Measurements from ENCODE around the gene PATJ. TPM values are rescaled to one million over a fixed set of nuclear protein-coding genes. Genes with fewer than 3 reads are reported as not detected.
"Not testable (repeated sequence)": the region's sequence is repeated elsewhere in the genome, so short reads cannot be mapped to it uniquely, and the experiment has no call there.

PATJ gene
- total RNA-seq, 1 experiment from 2014 or later = 57.9 TPM

DNA sequence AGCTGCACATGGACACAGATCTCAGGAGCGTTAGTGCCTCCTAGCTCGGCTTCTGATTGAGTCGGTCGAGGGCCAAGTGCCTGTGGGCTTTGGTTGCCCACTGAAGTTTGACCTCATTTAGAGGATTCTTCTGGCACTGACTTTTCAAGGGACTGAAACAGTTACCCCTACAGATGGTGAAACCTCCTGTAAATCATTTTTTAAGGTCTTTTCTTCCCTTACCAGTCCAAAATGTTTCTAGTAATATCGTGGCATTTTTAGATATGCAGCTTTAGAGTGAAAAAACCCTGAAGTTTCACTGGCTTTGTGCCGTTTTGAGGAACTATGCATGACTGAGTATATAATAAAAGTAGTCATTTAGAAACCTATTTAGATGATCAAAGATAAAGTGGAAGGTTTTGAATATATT lies 417.7 kb downstream of the PATJ start (continued):
- TF ChIP-seq, protein P1, sequence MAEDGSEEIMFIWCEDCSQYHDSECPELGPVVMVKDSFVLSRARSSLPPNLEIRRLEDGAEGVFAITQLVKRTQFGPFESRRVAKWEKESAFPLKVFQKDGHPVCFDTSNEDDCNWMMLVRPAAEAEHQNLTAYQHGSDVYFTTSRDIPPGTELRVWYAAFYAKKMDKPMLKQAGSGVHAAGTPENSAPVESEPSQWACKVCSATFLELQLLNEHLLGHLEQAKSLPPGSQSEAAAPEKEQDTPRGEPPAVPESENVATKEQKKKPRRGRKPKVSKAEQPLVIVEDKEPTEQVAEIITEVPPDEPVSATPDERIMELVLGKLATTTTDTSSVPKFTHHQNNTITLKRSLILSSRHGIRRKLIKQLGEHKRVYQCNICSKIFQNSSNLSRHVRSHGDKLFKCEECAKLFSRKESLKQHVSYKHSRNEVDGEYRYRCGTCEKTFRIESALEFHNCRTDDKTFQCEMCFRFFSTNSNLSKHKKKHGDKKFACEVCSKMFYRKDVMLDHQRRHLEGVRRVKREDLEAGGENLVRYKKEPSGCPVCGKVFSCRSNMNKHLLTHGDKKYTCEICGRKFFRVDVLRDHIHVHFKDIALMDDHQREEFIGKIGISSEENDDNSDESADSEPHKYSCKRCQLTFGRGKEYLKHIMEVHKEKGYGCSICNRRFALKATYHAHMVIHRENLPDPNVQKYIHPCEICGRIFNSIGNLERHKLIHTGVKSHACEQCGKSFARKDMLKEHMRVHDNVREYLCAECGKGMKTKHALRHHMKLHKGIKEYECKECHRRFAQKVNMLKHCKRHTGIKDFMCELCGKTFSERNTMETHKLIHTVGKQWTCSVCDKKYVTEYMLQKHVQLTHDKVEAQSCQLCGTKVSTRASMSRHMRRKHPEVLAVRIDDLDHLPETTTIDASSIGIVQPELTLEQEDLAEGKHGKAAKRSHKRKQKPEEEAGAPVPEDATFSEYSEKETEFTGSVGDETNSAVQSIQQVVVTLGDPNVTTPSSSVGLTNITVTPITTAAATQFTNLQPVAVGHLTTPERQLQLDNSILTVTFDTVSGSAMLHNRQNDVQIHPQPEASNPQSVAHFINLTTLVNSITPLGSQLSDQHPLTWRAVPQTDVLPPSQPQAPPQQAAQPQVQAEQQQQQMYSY (CRISPR knock-in tag; IDR thresholded peaks at IDR 0.05) = no peak

DNA sequence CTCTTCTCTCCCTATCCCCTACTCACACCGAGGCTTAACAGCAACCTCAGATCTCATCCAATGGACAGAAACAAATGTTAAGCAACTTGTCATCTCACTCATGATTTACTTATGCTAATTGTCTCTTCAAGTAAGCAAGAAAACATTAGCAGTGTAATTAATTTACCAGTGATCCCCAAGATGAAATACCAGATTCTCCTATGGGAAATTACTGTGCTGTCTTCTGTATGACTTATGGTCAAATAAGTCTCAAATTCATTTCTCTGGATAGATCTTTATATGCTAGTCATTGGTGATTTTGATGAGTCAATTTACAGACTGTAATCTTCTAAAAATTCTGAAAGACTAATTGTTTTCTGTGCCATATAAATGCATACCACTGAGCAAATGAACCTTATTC lies 419.4 kb downstream of the PATJ start:
- ChIA-PET CTCF (no interaction called here), POLR2A (no interaction called here)
- Mint-ChIP-seq H3K9me3 (no peaks in the 10 kb centered on the region), H3K27me3 (ENCODE audit: low read depth) (no peaks in the 10 kb centered on the region), H3K4me1 (no peaks in the 10 kb centered on the region), H3K36me3 (peaks cover 3% of the 10 kb centered on the region), H3K27ac (no peak overlapping the region), H3K4me3 (no peak overlapping the region)
- ATAC-seq (no peak), DNase-seq (ENCODE audit: low spot score) (no peak)
- TF ChIP-seq NR3C1 (CRISPR knock-in tag; conservative IDR thresholded peaks at IDR 0.05; ENCODE audit: low read depth) (no peak), CBFB (CRISPR knock-in tag; IDR thresholded peaks at IDR 0.05; ENCODE audit: low read depth) (no peak), MXD4 (CRISPR knock-in tag; IDR thresholded peaks at IDR 0.05; ENCODE audit: borderline replicate concordance) (no peak), ESRRA (CRISPR knock-in tag; IDR thresholded peaks at IDR 0.05; ENCODE audit: borderline replicate concordance) (no peak), NFATC4 (CRISPR knock-in tag; IDR thresholded peaks at IDR 0.05) (no peak)
- TF ChIP-seq, protein P2, sequence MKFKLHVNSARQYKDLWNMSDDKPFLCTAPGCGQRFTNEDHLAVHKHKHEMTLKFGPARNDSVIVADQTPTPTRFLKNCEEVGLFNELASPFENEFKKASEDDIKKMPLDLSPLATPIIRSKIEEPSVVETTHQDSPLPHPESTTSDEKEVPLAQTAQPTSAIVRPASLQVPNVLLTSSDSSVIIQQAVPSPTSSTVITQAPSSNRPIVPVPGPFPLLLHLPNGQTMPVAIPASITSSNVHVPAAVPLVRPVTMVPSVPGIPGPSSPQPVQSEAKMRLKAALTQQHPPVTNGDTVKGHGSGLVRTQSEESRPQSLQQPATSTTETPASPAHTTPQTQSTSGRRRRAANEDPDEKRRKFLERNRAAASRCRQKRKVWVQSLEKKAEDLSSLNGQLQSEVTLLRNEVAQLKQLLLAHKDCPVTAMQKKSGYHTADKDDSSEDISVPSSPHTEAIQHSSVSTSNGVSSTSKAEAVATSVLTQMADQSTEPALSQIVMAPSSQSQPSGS (CRISPR knock-in tag; IDR thresholded peaks at IDR 0.05; ENCODE audit: borderline replicate concordance, low read depth) = no peak
- TF ChIP-seq, protein P3, sequence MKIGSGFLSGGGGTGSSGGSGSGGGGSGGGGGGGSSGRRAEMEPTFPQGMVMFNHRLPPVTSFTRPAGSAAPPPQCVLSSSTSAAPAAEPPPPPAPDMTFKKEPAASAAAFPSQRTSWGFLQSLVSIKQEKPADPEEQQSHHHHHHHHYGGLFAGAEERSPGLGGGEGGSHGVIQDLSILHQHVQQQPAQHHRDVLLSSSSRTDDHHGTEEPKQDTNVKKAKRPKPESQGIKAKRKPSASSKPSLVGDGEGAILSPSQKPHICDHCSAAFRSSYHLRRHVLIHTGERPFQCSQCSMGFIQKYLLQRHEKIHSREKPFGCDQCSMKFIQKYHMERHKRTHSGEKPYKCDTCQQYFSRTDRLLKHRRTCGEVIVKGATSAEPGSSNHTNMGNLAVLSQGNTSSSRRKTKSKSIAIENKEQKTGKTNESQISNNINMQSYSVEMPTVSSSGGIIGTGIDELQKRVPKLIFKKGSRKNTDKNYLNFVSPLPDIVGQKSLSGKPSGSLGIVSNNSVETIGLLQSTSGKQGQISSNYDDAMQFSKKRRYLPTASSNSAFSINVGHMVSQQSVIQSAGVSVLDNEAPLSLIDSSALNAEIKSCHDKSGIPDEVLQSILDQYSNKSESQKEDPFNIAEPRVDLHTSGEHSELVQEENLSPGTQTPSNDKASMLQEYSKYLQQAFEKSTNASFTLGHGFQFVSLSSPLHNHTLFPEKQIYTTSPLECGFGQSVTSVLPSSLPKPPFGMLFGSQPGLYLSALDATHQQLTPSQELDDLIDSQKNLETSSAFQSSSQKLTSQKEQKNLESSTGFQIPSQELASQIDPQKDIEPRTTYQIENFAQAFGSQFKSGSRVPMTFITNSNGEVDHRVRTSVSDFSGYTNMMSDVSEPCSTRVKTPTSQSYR (CRISPR knock-in tag; IDR thresholded peaks at IDR 0.05) = no peak
- TF ChIP-seq, protein P4, sequence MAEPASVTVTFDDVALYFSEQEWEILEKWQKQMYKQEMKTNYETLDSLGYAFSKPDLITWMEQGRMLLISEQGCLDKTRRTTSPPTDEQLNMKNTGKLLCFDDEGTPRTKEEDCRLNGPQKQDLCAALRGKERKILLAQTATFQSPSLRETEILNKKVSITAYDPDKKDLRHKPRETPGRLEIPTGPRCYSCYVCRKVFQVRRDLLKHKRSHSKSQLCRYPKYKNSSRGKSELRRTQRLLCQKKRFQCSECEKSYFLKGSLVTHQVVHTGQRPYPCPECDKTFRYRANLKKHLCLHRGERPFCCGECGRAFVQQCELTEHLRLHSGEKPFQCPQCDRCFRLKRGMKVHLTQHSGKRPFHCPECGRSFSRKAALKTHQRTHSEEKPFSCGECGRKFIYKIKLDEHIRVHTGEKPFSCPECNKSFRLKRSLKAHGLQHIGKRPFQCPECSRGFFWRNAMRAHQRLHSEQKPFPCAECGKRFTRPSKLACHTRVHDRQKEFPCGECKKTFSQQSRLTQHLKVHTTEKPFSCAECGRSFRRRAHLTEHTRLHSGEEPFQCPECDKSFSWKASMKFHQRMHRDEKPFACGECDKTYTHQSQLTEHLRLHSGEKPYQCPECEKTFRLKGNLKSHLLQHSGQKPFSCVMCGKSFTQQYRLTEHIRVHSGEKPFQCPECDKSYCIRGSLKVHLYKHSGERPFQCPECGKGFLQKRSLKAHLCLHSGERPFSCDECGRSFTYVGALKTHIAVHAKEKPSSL (CRISPR knock-in tag; conservative IDR thresholded peaks at IDR 0.05) = no peak
- TF ChIP-seq, protein P5, sequence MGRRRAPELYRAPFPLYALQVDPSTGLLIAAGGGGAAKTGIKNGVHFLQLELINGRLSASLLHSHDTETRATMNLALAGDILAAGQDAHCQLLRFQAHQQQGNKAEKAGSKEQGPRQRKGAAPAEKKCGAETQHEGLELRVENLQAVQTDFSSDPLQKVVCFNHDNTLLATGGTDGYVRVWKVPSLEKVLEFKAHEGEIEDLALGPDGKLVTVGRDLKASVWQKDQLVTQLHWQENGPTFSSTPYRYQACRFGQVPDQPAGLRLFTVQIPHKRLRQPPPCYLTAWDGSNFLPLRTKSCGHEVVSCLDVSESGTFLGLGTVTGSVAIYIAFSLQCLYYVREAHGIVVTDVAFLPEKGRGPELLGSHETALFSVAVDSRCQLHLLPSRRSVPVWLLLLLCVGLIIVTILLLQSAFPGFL (CRISPR knock-in tag; IDR thresholded peaks at IDR 0.05; ENCODE audit: borderline replicate concordance) = no peak

DNA sequence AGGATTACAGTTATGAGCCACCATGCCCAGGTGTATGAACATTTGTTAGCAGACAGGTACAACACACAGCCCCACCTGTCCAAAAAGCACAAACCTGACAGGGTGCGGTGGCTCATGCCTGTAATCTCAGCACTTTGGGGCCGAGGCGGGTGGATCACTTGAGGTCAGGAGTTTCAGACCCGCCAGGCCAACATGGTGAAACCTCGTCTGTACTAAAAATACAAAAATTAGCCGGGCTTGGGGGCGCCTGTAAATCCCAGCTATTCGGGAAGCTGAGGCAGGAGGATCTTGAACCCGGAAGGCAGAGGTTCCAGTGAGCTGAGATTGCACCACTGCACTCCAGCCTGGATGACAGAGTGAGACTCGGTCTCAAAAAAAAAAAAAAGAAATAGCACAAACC lies 428.1 kb downstream of the PATJ start:
- POLR2A ChIA-PET; H3K27me3 Mint-ChIP-seq (ENCODE audit: low read depth); H3K27ac Mint-ChIP-seq: not testable (repeated sequence)

More for the DNA sequence above, 428.1 kb downstream of the PATJ start:
- H3K9me3 Mint-ChIP-seq; DNase-seq (ENCODE audit: low spot score); H3K36me3 Mint-ChIP-seq; H3K4me3 Mint-ChIP-seq; ATAC-seq: not testable (repeated sequence)
- H3K4me1 Mint-ChIP-seq = peaks cover 20% of the 10 kb centered on the region
- CTCF ChIA-PET = interaction anchor here (1.0 to 1.5 kb wide), 2 partner anchors 11 to 58 kb away, joined by 3 read pairs; no protein-coding TSS in a partner anchor

Data from WTC11 (cell line).